PC-9 (cell line): ENCODE measurements around the gene ANKRD63. TPM values are rescaled to one million over a fixed set of nuclear protein-coding genes. Genes with fewer than 3 reads are reported as not detected.

Experiments used
- BruUV-seq: library from RNA; stranded (reverse); fragments of 400-500 nt; replicated peaks from 2 replicates; lab custom pipeline; 2021; lab: Mats Ljungman, UMichigan
- CTCF ChIA-PET: fragments of 300-600 bp; sonication (Branson Sonifier 250); formaldehyde crosslinking; loops from one replicate; lab custom pipeline; 2022; ENCODE audit warnings: antibody characterized with exemption; lab: Charles Lee
- POLR2A ChIA-PET: fragments of 300-600 bp; sonication (Branson Sonifier 250); formaldehyde crosslinking; loops from one replicate; lab custom pipeline; 2022; ENCODE audit warnings: antibody characterized with exemption; ENCODE audit not compliant: unreplicated experiment; lab: Charles Lee
- DNase-seq, 2 experiments: peaks; one replicate each; pipeline versions ENCODE4 v3.0.0 to v3.0.0-alpha.2; 2015 to 2022; ENCODE audit warnings: mixed read lengths in 1 of 2
- H2AFZ ChIP-seq: fragments of 200-600 bp; sonication (generic); 2 replicates; pipeline ENCODE4 v1.8.1; 2017; ENCODE audit warnings: antibody characterized with exemption
- H3F3A ChIP-seq: fragments of 200-600 bp; sonication (generic); 2 replicates; pipeline ENCODE4 v1.8.1; 2017; ENCODE audit warnings: antibody characterized with exemption, mild to moderate bottlenecking, low read depth; ENCODE audit not compliant: insufficient read depth
- H3K27ac ChIP-seq: fragments of 200-600 bp; sonication (generic); 2 replicates; pipeline ENCODE4 v1.6.1; 2016; ENCODE audit warnings: mixed run types
- H3K27me3 ChIP-seq: fragments of 200-600 bp; sonication (generic); 2 replicates; pipeline ENCODE4 v1.6.1; 2016; ENCODE audit warnings: low read depth, mixed run types; ENCODE audit not compliant: insufficient read depth
- H3K36me3 ChIP-seq: fragments of 200-600 bp; sonication (generic); 2 replicates; pipeline ENCODE4 v1.6.1; 2016; ENCODE audit warnings: low read depth, mixed run types
- H3K4me1 ChIP-seq: fragments of 200-600 bp; sonication (generic); replicated peaks from 2 replicates; pipeline ENCODE4 v1.6.1; 2016; ENCODE audit warnings: mixed run types; ENCODE audit not compliant: insufficient read depth
- H3K4me2 ChIP-seq: fragments of 200-600 bp; sonication (generic); 2 replicates; pipeline ENCODE4 v1.6.1; 2017; ENCODE audit warnings: mixed run types
- H3K4me3 ChIP-seq: fragments of 200-600 bp; sonication (generic); 2 replicates; pipeline ENCODE4 v1.6.1; 2016; ENCODE audit warnings: mixed run types
- H3K79me2 ChIP-seq: fragments of 200-600 bp; sonication (generic); 2 replicates; pipeline ENCODE4 v1.6.1; 2017; ENCODE audit warnings: low read depth, mixed run types
- H3K9me2 ChIP-seq: fragments of 200-600 bp; sonication (generic); 2 replicates; pipeline ENCODE4 v1.8.1; 2017; ENCODE audit warnings: mild to moderate bottlenecking; ENCODE audit not compliant: insufficient read depth
- H3K9me3 ChIP-seq: fragments of 200-600 bp; sonication (generic); 2 replicates; pipeline ENCODE4 v1.8.1; 2016; ENCODE audit warnings: low read depth; ENCODE audit not compliant: insufficient read depth
- H4K20me1 ChIP-seq: fragments of 200-600 bp; sonication (generic); 2 replicates; pipeline ENCODE4 v1.8.1; 2017; ENCODE audit not compliant: insufficient read depth
- EZH2 ChIP-seq: fragments of 200-600 bp; sonication (generic); IDR thresholded peaks from 2 replicates; pipeline ENCODE4 v1.8.0; 2017; ENCODE audit warnings: antibody characterized with exemption, low read depth
- intact Hi-C: fragments of 100-400 bp; cut with micrococcal nuclease; formaldehyde crosslinking; loops from one replicate; pipeline ENCODE4 v1.10.0; 2022; ENCODE audit not compliant: unreplicated experiment
- total RNA-seq: library from RNA; stranded (reverse); gene quantifications from 2 replicates; pipeline ENCODE4 v1.2.3, GENCODE V29; 2021
- TF ChIP-seq, protein P1 (sequence below): fragments of 200-600 bp; sonication (generic); conservative IDR thresholded peaks from 2 replicates; pipeline ENCODE4 v1.6.1; 2017; ENCODE audit warnings: mixed run types, antibody characterized with exemption, mild to moderate bottlenecking, moderate library complexity

The ANKRD63 gene
- total RNA-seq, 1 experiment from 2014 or later: not detected

DNA sequence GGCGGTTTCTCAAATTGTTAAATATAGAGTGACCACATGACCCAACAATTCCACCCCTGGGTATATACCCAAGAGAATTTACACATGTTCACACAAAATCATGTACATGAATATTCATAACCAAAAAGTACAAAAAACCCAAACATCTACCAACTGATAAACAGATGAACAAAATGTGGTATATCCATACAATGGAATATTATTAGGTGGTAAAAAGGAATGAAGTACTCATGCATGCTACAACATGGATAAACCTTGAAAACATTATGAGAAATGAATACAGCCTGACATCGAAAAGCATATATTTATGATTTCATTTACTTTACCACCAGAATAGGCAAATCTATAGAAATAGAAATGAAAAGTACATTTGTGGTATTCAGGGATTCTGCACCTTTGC is 17.5 kb upstream of the ANKRD63 start:
- no TSS peak for BruUV-seq
- Histone ChIP-seq H3K9me3 (no peaks in the 10 kb centered on the region), H2AFZ (no peak overlapping the region), H3K9me2 (no peaks in the 10 kb centered on the region), H3F3A (no peaks in the 10 kb centered on the region), H3K36me3 (no peaks in the 10 kb centered on the region), H3K79me2 (no peaks in the 10 kb centered on the region), H3K4me3 (no peak overlapping the region), H4K20me1 (no peaks in the 10 kb centered on the region), H3K4me2 (no peak overlapping the region), H3K27me3 (no peaks in the 10 kb centered on the region), H3K27ac (no peak overlapping the region), H3K4me1 (no peaks in the 10 kb centered on the region)
- POLR2A ChIA-PET: no interaction called here
- no peak for TF ChIP-seq EZH2
- TF ChIP-seq, protein P1, sequence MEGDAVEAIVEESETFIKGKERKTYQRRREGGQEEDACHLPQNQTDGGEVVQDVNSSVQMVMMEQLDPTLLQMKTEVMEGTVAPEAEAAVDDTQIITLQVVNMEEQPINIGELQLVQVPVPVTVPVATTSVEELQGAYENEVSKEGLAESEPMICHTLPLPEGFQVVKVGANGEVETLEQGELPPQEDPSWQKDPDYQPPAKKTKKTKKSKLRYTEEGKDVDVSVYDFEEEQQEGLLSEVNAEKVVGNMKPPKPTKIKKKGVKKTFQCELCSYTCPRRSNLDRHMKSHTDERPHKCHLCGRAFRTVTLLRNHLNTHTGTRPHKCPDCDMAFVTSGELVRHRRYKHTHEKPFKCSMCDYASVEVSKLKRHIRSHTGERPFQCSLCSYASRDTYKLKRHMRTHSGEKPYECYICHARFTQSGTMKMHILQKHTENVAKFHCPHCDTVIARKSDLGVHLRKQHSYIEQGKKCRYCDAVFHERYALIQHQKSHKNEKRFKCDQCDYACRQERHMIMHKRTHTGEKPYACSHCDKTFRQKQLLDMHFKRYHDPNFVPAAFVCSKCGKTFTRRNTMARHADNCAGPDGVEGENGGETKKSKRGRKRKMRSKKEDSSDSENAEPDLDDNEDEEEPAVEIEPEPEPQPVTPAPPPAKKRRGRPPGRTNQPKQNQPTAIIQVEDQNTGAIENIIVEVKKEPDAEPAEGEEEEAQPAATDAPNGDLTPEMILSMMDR: no peak
- intact Hi-C loops: no loop called here
- CTCF ChIA-PET: no interaction called here
- no peak for DNase-seq

DNA sequence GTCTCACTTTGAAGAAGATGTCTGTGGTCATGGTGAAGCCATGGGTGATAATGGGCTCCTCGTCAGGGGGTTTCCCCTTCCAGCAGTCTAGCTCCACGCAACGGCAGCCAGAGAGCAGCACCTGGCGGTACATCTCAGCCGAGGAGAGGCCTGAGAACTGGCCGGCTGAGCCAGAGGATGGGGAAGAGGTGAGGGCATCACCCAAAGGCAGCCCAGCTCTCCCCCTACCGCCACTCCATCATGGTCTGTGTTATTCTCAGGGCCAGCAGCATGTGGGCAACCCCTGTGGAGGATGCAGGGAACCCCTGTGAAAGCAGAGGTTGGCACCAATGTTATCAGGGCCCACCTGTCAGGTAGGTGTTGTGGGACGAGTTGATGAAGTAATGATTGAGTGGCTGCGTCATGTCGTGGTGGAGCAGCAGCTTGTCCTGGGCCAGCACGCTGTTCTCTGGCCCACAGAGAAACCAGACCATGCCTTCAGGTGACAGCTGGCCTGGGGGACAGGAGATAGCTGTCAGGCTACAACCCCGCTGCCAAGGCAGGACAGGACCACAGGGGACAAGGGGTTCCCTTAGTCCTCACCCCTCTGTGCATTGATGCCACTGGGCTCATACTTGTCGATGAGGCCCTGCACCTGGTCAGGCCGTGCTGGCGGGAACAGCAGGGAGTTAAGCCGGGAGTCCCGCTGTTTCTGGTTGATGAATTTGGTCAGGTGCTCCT is 15.5 kb upstream of the ANKRD63 start:
- ChIA-PET POLR2A (no interaction called here), CTCF (no interaction called here)
- no TSS peak for BruUV-seq

DNA sequence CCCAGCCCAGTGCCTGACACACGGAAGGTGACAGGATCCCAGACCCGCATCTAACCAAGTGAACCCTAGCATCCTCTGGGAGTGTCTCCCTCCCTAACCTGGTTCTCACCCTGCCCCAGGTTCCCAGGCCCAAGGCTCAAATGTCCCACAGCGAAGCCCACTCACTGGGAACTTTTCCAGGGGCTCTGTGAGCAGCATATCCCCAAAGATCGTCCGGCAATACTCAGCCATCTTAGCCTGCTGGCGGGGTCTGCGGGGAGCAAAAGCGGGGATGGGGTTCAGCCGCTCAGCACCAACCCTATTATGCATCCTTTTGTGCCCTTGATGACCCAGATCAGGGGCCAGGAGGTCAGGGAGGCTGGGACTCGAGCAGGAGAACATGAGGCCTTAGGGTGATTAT is 14.5 kb upstream of the ANKRD63 start:
- H3K4me2 ChIP-seq: no peak overlapping the region
- no peaks in the 10 kb centered on the region for H3F3A ChIP-seq
- TF ChIP-seq EZH2: no peak
- TF ChIP-seq, protein P1: no peak
- no TSS peak for BruUV-seq
- H2AFZ ChIP-seq: no peak overlapping the region
- no peaks in the 10 kb centered on the region for H3K79me2 ChIP-seq
- intact Hi-C loops: no loop called here
- H3K27ac ChIP-seq: no peak overlapping the region
- no peaks in the 10 kb centered on the region for H3K9me2 ChIP-seq
- ChIA-PET CTCF (no interaction called here), POLR2A (no interaction called here)
- H3K36me3 ChIP-seq: no peaks in the 10 kb centered on the region
- no peaks in the 10 kb centered on the region for H3K9me3 ChIP-seq
- DNase-seq: no peak
- no peak overlapping the region for H3K4me3 ChIP-seq
- no peaks in the 10 kb centered on the region for H3K27me3 ChIP-seq
- no peaks in the 10 kb centered on the region for H4K20me1 ChIP-seq
- no peaks in the 10 kb centered on the region for H3K4me1 ChIP-seq

More for the DNA sequence above, 15.5 kb upstream of the ANKRD63 start:
- Histone ChIP-seq H3K36me3 (no peaks in the 10 kb centered on the region), H3K4me2 (no peak overlapping the region), H3K79me2 (no peaks in the 10 kb centered on the region), H3K27ac (no peak overlapping the region), H3F3A (no peaks in the 10 kb centered on the region), H2AFZ (no peak overlapping the region), H3K9me2 (no peaks in the 10 kb centered on the region), H3K9me3 (no peaks in the 10 kb centered on the region), H3K4me1 (no peaks in the 10 kb centered on the region), H3K4me3 (no peak overlapping the region), H4K20me1 (no peaks in the 10 kb centered on the region), H3K27me3 (no peaks in the 10 kb centered on the region)
- no peak for TF ChIP-seq EZH2
- TF ChIP-seq, protein P1: no peak
- no peak for DNase-seq
- intact Hi-C loops: no loop called here
